CD4-positive, alpha-beta T cell treated with Interleukin-10 for 1 hour (primary cell): Measurements from ENCODE around the gene SCO2.

Experiments used
- DNase-seq: peaks from one replicate; pipeline ENCODE4 v3.0.0-alpha.2; 2020

SCO2 gene

GRCh38 chr22:50518606-50519005, 6.8 kb downstream of the SCO2 start:
- no peak for DNase-seq

- DNase-seq: no peak
These were observed 7.7 kb downstream of the SCO2 start for GRCh38 chr22:50517495-50518260.

GRCh38 chr22:50516891-50517290, 8.5 kb downstream of the SCO2 start:
- no peak for DNase-seq

GRCh38 chr22:50516068-50516467, 9.3 kb downstream of the SCO2 start:
- no peak for DNase-seq

- DNase-seq: no peak
These were observed 12.2 kb downstream of the SCO2 start for GRCh38 chr22:50513175-50513574.

- no peak for DNase-seq
These were observed 16.5 kb downstream of the SCO2 start for GRCh38 chr22:50508897-50509296.

GRCh38 chr22:50507991-50508884, 17.2 kb downstream of the SCO2 start, which contains the start of gene NCAPH2:
Gene NCAPH2 (plus strand): TSS chr22:50508224. CDS start chr22:50508338, 114 bp downstream.
- peak; percentile 97 for DNase-seq

GRCh38 chr22:50507421-50507990, 17.9 kb downstream of the SCO2 start, which contains the start of gene LMF2:
Gene LMF2 (minus strand): TSS chr22:50507702. CDS start chr22:50507675, 27 bp downstream.
- DNase-seq: peak; percentile 94

GRCh38 chr22:50506611-50507420, 18.6 kb downstream of the SCO2 start:
- DNase-seq: no peak

GRCh38 chr22:50505776-50506610, 19.4 kb downstream of the SCO2 start:
- no peak for DNase-seq

- no peak for DNase-seq
These were observed 20.1 kb downstream of the SCO2 start for GRCh38 chr22:50505276-50505775.

GRCh38 chr22:50504369-50505211, 20.8 kb downstream of the SCO2 start:
- no peak for DNase-seq

- no peak for DNase-seq
These were observed 21.8 kb downstream of the SCO2 start for GRCh38 chr22:50503475-50504145.

- DNase-seq: no peak
These were observed 22.5 kb downstream of the SCO2 start for GRCh38 chr22:50502628-50503474.

- DNase-seq: no peak
These were observed 23.3 kb downstream of the SCO2 start for GRCh38 chr22:50502096-50502495.

- DNase-seq: no peak
These were observed 24.9 kb downstream of the SCO2 start for GRCh38 chr22:50500452-50500851.

GRCh38 chr22:50498322-50498890, 27.0 kb downstream of the SCO2 start:
- DNase-seq: peak; percentile 82

GRCh38 chr22:50497093-50497492, 28.3 kb downstream of the SCO2 start:
- no peak for DNase-seq
